ENCODE measurements around the gene ZNF142. TPM values are rescaled to one million over a fixed set of nuclear protein-coding genes. Genes with fewer than 3 reads are reported as not detected.

Gene ZNF142
- total and polyA plus RNA-seq, 9 of the 15 experiments (the other 6 are each of a cell fraction or from before 2014, with no cell fraction given) = 0.50 to 26.1 (median 4.5) TPM

DNA sequence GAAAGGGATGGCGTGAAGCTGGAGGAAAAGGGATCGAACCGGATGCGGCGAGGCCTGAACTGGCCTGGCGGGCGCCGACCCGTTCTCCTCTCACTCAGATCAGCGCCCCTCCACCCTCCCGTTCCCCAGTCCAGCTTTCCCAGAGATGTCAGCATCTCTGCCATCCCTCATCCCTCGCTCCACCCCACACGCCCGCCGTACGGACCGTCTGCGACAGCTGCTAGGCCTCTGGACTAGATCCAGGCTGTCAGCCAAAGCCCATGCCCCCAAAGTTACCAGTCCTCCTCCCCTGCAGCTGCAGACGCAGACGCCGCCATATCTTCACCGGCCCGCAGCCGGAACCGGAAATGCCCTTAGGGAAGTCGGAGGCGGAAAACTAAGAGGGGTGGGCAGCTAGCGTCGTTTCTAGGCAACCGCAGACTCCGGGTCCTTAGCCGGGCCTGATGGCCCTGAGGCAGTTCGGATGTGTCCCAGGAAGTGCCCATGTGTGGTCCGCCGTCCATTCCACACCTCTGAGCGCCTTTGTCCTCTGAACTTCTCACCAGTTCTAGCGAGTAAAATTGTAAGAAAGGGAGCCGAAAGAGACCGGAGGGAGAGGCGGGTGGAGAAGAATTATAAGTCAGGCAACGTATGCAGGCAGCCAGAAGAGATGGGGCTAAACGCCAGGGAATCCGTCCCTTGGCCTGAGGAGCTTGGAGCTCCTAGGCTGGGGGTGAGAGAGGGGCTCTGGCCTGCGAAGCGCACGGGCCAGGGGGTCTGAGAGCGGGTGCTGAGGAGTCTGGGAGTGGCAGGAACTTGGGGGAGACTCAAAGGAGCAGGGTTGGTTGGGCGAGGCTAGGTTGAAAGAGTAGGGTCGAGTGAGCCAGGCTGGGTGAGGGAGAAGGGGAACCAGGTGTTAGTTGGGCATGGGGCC lies 12.5 kb upstream of the ZNF142 start, which contains the start of the genes RNF25 and STK36 (continued):
- TF ChIP-seq, protein P1, sequence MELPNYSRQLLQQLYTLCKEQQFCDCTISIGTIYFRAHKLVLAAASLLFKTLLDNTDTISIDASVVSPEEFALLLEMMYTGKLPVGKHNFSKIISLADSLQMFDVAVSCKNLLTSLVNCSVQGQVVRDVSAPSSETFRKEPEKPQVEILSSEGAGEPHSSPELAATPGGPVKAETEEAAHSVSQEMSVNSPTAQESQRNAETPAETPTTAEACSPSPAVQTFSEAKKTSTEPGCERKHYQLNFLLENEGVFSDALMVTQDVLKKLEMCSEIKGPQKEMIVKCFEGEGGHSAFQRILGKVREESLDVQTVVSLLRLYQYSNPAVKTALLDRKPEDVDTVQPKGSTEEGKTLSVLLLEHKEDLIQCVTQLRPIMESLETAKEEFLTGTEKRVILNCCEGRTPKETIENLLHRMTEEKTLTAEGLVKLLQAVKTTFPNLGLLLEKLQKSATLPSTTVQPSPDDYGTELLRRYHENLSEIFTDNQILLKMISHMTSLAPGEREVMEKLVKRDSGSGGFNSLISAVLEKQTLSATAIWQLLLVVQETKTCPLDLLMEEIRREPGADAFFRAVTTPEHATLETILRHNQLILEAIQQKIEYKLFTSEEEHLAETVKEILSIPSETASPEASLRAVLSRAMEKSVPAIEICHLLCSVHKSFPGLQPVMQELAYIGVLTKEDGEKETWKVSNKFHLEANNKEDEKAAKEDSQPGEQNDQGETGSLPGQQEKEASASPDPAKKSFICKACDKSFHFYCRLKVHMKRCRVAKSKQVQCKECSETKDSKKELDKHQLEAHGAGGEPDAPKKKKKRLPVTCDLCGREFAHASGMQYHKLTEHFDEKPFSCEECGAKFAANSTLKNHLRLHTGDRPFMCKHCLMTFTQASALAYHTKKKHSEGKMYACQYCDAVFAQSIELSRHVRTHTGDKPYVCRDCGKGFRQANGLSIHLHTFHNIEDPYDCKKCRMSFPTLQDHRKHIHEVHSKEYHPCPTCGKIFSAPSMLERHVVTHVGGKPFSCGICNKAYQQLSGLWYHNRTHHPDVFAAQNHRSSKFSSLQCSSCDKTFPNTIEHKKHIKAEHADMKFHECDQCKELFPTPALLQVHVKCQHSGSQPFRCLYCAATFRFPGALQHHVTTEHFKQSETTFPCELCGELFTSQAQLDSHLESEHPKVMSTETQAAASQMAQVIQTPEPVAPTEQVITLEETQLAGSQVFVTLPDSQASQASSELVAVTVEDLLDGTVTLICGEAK (IDR thresholded peaks at IDR 0.05) = peak; percentile 96
- TF ChIP-seq, protein P1 (CRISPR knock-in tag; IDR thresholded peaks at IDR 0.05) = no peak
- TF ChIP-seq BCLAF1 (IDR thresholded peaks at IDR 0.05; ENCODE audit: borderline replicate concordance in 1 of 2, control insufficient read depth in 1 of 2, low read depth in 2 of 2, low read length in 1 of 2) (no peak), ZNF134 (CRISPR knock-in tag; conservative IDR thresholded peaks at IDR 0.05) (no peak), YY1 (IDR thresholded peaks at IDR 0.05; ENCODE audit: borderline replicate concordance in 1 of 3, control insufficient read depth in 1 of 3, extremely low read depth in 1 of 3, insufficient read depth in 3 of 3, insufficient read length in 1 of 3, insufficient replicate concordance in 2 of 3, low read depth in 1 of 3, low read length in 2 of 3) (peak; percentile 42 to 87 (median 81)), MAZ (CRISPR knock-in tag; conservative IDR thresholded peaks at IDR 0.05 in 1 of 2, IDR thresholded peaks at IDR 0.05 in 1 of 2) (peak; percentile 42 to 52; a peak in 2 of 4 replicates), SMARCA5 (IDR thresholded peaks at IDR 0.05) (no peak), VEZF1 (CRISPR knock-in tag; IDR thresholded peaks at IDR 0.05) (peak; percentile 59; the same call in 1 of the 2 replicates), PRMT5 (CRISPR knock-in tag; IDR thresholded peaks at IDR 0.05) (no peak)

All from K562 (cell line).